ENCODE measurements around the gene BCAS1.

BCAS1 gene

GRCh38 chr20:54068966-54069365 is 1.4 kb downstream of the BCAS1 start:
- no peaks in the 10 kb centered on the region for H4K20me1 ChIP-seq (ENCODE audit: insufficient read depth, low read length)
- no peak overlapping the region for H3K4me2 ChIP-seq (ENCODE audit: low read depth, low read length)
- H3K9ac ChIP-seq (ENCODE audit: low read length): no peak overlapping the region
- no peaks in the 10 kb centered on the region for H3K27me3 ChIP-seq (replicated peaks; ENCODE audit: insufficient read depth, low read length)
- H3K27ac ChIP-seq (ENCODE audit: low read length): no peak overlapping the region
- no peaks in the 10 kb centered on the region for H3K79me2 ChIP-seq (ENCODE audit: low read length)
- H3K9me2 ChIP-seq (replicated peaks; ENCODE audit: insufficient read depth, low read length): no peaks in the 10 kb centered on the region
- H3K4me3 ChIP-seq (ENCODE audit: low read length): no peak overlapping the region
- H3K9me3 ChIP-seq (replicated peaks; ENCODE audit: insufficient read depth, low read length): no peaks in the 10 kb centered on the region
- TF ChIP-seq EZH2phosphoT487 (IDR thresholded peaks at IDR 0.05; ENCODE audit: low read length) (no peak), CTCF (IDR thresholded peaks at IDR 0.05; ENCODE audit: low read length) (no peak), EZH2 (optimal IDR thresholded peaks at IDR 0.05; ENCODE audit: low read depth, low read length) (no peak)
- peaks cover 11% of the 10 kb centered on the region for H3K4me1 ChIP-seq (ENCODE audit: low read length)
- H3K36me3 ChIP-seq (replicated peaks; ENCODE audit: insufficient read depth, low read length): no peaks in the 10 kb centered on the region
- H3F3A ChIP-seq (ENCODE audit: insufficient read depth, low read length): 0 out of 2 replicates have a peak, but pooled peaks cover 3% of the 10 kb centered on the region
- no peak overlapping the region for H2AFZ ChIP-seq (ENCODE audit: low read length)
- no peak for DNase-seq

- H3K79me2 ChIP-seq (ENCODE audit: low read length): no peaks in the 10 kb centered on the region
- no peaks in the 10 kb centered on the region for H3K36me3 ChIP-seq (replicated peaks; ENCODE audit: insufficient read depth, low read length)
- H3K9me3 ChIP-seq (replicated peaks; ENCODE audit: insufficient read depth, low read length): no peaks in the 10 kb centered on the region
- H3K9me2 ChIP-seq (replicated peaks; ENCODE audit: insufficient read depth, low read length): no peaks in the 10 kb centered on the region
- no peak for DNase-seq
- H3K27ac ChIP-seq (ENCODE audit: low read length): no peak overlapping the region
- H2AFZ ChIP-seq (ENCODE audit: low read length): no peak overlapping the region
- H3K27me3 ChIP-seq (replicated peaks; ENCODE audit: insufficient read depth, low read length): no peaks in the 10 kb centered on the region
- peaks cover 11% of the 10 kb centered on the region for H3K4me1 ChIP-seq (ENCODE audit: low read length)
- H3K9ac ChIP-seq (ENCODE audit: low read length): no peak overlapping the region
- TF ChIP-seq CTCF (IDR thresholded peaks at IDR 0.05; ENCODE audit: low read length): no peak
- no peak for TF ChIP-seq EZH2 (optimal IDR thresholded peaks at IDR 0.05; ENCODE audit: low read depth, low read length)
- no peak for TF ChIP-seq EZH2phosphoT487 (IDR thresholded peaks at IDR 0.05; ENCODE audit: low read length)
- H3K4me3 ChIP-seq (ENCODE audit: low read length): no peak overlapping the region
- H4K20me1 ChIP-seq (ENCODE audit: insufficient read depth, low read length): no peaks in the 10 kb centered on the region
- H3K4me2 ChIP-seq (ENCODE audit: low read depth, low read length): no peak overlapping the region
- H3F3A ChIP-seq (ENCODE audit: insufficient read depth, low read length): 0 out of 2 replicates have a peak, but pooled peaks cover 3% of the 10 kb centered on the region
Measured at GRCh38 chr20:54068495-54068894, 1.9 kb downstream of the BCAS1 start.

GRCh38 chr20:54067606-54068174 is 2.7 kb downstream of the BCAS1 start:
- Histone ChIP-seq H3K79me2 (ENCODE audit: low read length) (no peaks in the 10 kb centered on the region), H3K9ac (ENCODE audit: low read length) (0 out of 2 replicates have a peak overlapping the region, but pooled peaks have one; percentile 17), H3K4me2 (ENCODE audit: low read depth, low read length) (peak overlapping the region; percentile 27; the same call in 1 of the 2 replicates), H3K4me1 (ENCODE audit: low read length) (peaks cover 11% of the 10 kb centered on the region), H4K20me1 (ENCODE audit: insufficient read depth, low read length) (no peaks in the 10 kb centered on the region), H3K4me3 (ENCODE audit: low read length) (no peak overlapping the region), H3F3A (ENCODE audit: insufficient read depth, low read length) (0 out of 2 replicates have a peak, but pooled peaks cover 3% of the 10 kb centered on the region), H3K9me2 (replicated peaks; ENCODE audit: insufficient read depth, low read length) (no peaks in the 10 kb centered on the region), H3K27me3 (replicated peaks; ENCODE audit: insufficient read depth, low read length) (no peaks in the 10 kb centered on the region), H3K27ac (ENCODE audit: low read length) (peak overlapping the region; percentile 60), H2AFZ (ENCODE audit: low read length) (peak overlapping the region; percentile 16; the same call in 1 of the 2 replicates), H3K9me3 (replicated peaks; ENCODE audit: insufficient read depth, low read length) (no peaks in the 10 kb centered on the region), H3K36me3 (replicated peaks; ENCODE audit: insufficient read depth, low read length) (no peaks in the 10 kb centered on the region)
- TF ChIP-seq CTCF (IDR thresholded peaks at IDR 0.05; ENCODE audit: low read length): no peak
- TF ChIP-seq EZH2phosphoT487 (IDR thresholded peaks at IDR 0.05; ENCODE audit: low read length): no peak
- peak; percentile 89 for DNase-seq
